NT2/D1 (cell line): ENCODE measurements around the gene MYO1E.

ENCODE experiments used
- DNase-seq: peaks from one replicate; pipeline ENCODE4 v3.0.0-alpha.2; 2011; ENCODE audit warnings: low read depth, low spot score
- H3K27me3 ChIP-seq: 2 replicates; pipeline ENCODE4 v1.6.0; 2011; ENCODE audit warnings: mild to moderate bottlenecking; ENCODE audit not compliant: insufficient read length, insufficient read depth
- H3K36me3 ChIP-seq: 2 replicates; pipeline ENCODE4 v1.6.1; 2011; ENCODE audit warnings: mild to moderate bottlenecking, low read length, mixed read lengths; ENCODE audit not compliant: insufficient read depth, insufficient read length
- H3K4me1 ChIP-seq: 2 replicates; pipeline ENCODE4 v1.5.1; 2011; ENCODE audit not compliant: insufficient read depth, insufficient read length
- H3K4me3 ChIP-seq: 2 replicates; pipeline ENCODE4 v1.5.1; 2011; ENCODE audit warnings: low read depth; ENCODE audit not compliant: insufficient read length
- H3K9ac ChIP-seq: 2 replicates; pipeline ENCODE4 v1.6.0; 2011; ENCODE audit warnings: low read depth; ENCODE audit not compliant: insufficient read length
- H3K9me3 ChIP-seq: 2 replicates; pipeline ENCODE4 v1.5.1; 2011; ENCODE audit warnings: mild to moderate bottlenecking, low read length; ENCODE audit not compliant: insufficient read depth
- SUZ12 ChIP-seq: IDR thresholded peaks from 2 replicates; pipeline ENCODE4 v1.6.1; 2011; ENCODE audit not compliant: insufficient read length, insufficient read depth; ENCODE audit errors: extremely low read depth
- YY1 ChIP-seq: IDR thresholded peaks from 2 replicates; pipeline ENCODE4 v1.6.1; 2011; ENCODE audit not compliant: insufficient read length, insufficient read depth
- ZNF274 ChIP-seq: IDR thresholded peaks from 2 replicates; pipeline ENCODE4 v1.6.1; 2011; ENCODE audit warnings: mild to moderate bottlenecking, low read depth, low read length

MYO1E gene

GRCh38 chr15:59124261-59124660 is 248.4 kb downstream of the MYO1E start:
- H3K9me3 ChIP-seq: peaks cover 3% of the 10 kb centered on the region; the same call in 1 of the 2 replicates

GRCh38 chr15:59120937-59121336 is 251.7 kb downstream of the MYO1E start:
- no peak for TF ChIP-seq ZNF274
- no peak for TF ChIP-seq YY1
- no peaks in the 10 kb centered on the region for H3K27me3 ChIP-seq
- H3K9me3 ChIP-seq: no peaks in the 10 kb centered on the region
- no peak for DNase-seq
- peaks cover 87% of the 10 kb centered on the region for H3K36me3 ChIP-seq
- no peaks in the 10 kb centered on the region for H3K4me1 ChIP-seq
- no peak overlapping the region for H3K9ac ChIP-seq
- no peak overlapping the region for H3K4me3 ChIP-seq

More at GRCh38 chr15:59124261-59124660, 248.4 kb downstream of the MYO1E start:
- TF ChIP-seq ZNF274 (no peak), YY1 (no peak), SUZ12 (no peak)
- Histone ChIP-seq H3K36me3 (peaks cover 56% of the 10 kb centered on the region), H3K4me3 (no peak overlapping the region), H3K27me3 (no peaks in the 10 kb centered on the region), H3K4me1 (no peaks in the 10 kb centered on the region), H3K9ac (no peak overlapping the region)
- DNase-seq: no peak

- Histone ChIP-seq H3K36me3 (peaks cover 90% of the 10 kb centered on the region), H3K9ac (no peak overlapping the region), H3K4me3 (no peak overlapping the region), H3K27me3 (no peaks in the 10 kb centered on the region), H3K9me3 (no peaks in the 10 kb centered on the region), H3K4me1 (no peaks in the 10 kb centered on the region)
- DNase-seq: no peak
- TF ChIP-seq YY1 (no peak), SUZ12 (no peak), ZNF274 (no peak)
Observed at GRCh38 chr15:59119625-59120024, 253.0 kb downstream of the MYO1E start.

GRCh38 chr15:59116771-59117170 is 255.9 kb downstream of the MYO1E start:
- TF ChIP-seq YY1 (no peak), SUZ12 (no peak), ZNF274 (no peak)
- no peaks in the 10 kb centered on the region for H3K27me3 ChIP-seq
- H3K4me1 ChIP-seq: no peaks in the 10 kb centered on the region
- no peak for DNase-seq
- no peak overlapping the region for H3K4me3 ChIP-seq
- no peak overlapping the region for H3K9ac ChIP-seq
- peaks cover 89% of the 10 kb centered on the region for H3K36me3 ChIP-seq
- no peaks in the 10 kb centered on the region for H3K9me3 ChIP-seq

- no peak overlapping the region for H3K9ac ChIP-seq
- H3K9me3 ChIP-seq: no peaks in the 10 kb centered on the region
- DNase-seq: no peak
- no peaks in the 10 kb centered on the region for H3K4me1 ChIP-seq
- H3K27me3 ChIP-seq: no peaks in the 10 kb centered on the region
- TF ChIP-seq ZNF274 (no peak), YY1 (no peak), SUZ12 (no peak)
- no peak overlapping the region for H3K4me3 ChIP-seq
- peaks cover 91% of the 10 kb centered on the region for H3K36me3 ChIP-seq
Observed at GRCh38 chr15:59116141-59116540, 256.5 kb downstream of the MYO1E start.

GRCh38 chr15:59115047-59115446 is 257.6 kb downstream of the MYO1E start:
- Histone ChIP-seq H3K9ac (no peak overlapping the region), H3K27me3 (no peaks in the 10 kb centered on the region), H3K4me3 (no peak overlapping the region), H3K36me3 (peaks cover 91% of the 10 kb centered on the region), H3K9me3 (no peaks in the 10 kb centered on the region), H3K4me1 (no peaks in the 10 kb centered on the region)
- TF ChIP-seq ZNF274 (no peak), YY1 (no peak), SUZ12 (no peak)
- DNase-seq: no peak

GRCh38 chr15:59111251-59111650 is 261.4 kb downstream of the MYO1E start:
- Histone ChIP-seq H3K4me3 (no peak overlapping the region), H3K36me3 (peaks cover 81% of the 10 kb centered on the region), H3K4me1 (no peaks in the 10 kb centered on the region), H3K27me3 (no peaks in the 10 kb centered on the region), H3K9me3 (no peaks in the 10 kb centered on the region), H3K9ac (no peak overlapping the region)
- no peak for DNase-seq
- TF ChIP-seq ZNF274 (no peak), SUZ12 (no peak), YY1 (no peak)
